HG03460 (cell line): ENCODE data around the gene MOK.
A peak's percentile ranks its signal among the peaks of the same experiment; 100 is the strongest.

Experiments
- ATAC-seq: cut with Tn5 transposase; IDR thresholded peaks from one replicate; pipeline ENCODE4 v1.9.1; 2021; ENCODE audit not compliant: unreplicated experiment

Gene MOK

GRCh38 chr14:102226356-102227125 is 78.4 kb downstream of the MOK start:
- no peak for ATAC-seq

- no peak for ATAC-seq
Measured at GRCh38 chr14:102225936-102226335, 79.0 kb downstream of the MOK start.

GRCh38 chr14:102225386-102225785 is 79.6 kb downstream of the MOK start:
- ATAC-seq = no peak

- no peak for ATAC-seq
Measured at GRCh38 chr14:102223682-102224081, 81.3 kb downstream of the MOK start.

- ATAC-seq = no peak
Measured at GRCh38 chr14:102222751-102223150, 82.2 kb downstream of the MOK start.

GRCh38 chr14:102222009-102222575 is 82.9 kb downstream of the MOK start:
- ATAC-seq = no peak

- ATAC-seq = no peak
Measured at GRCh38 chr14:102221026-102221425, 83.9 kb downstream of the MOK start.

- peak; percentile 87 for ATAC-seq
Measured at GRCh38 chr14:102220031-102220430, 84.9 kb downstream of the MOK start.

GRCh38 chr14:102219316-102219715 is 85.6 kb downstream of the MOK start:
- no peak for ATAC-seq

GRCh38 chr14:102218688-102219087 is 86.3 kb downstream of the MOK start:
- no peak for ATAC-seq

- no peak for ATAC-seq
Measured at GRCh38 chr14:102217987-102218421, 87.0 kb downstream of the MOK start.

GRCh38 chr14:102217399-102217798 is 87.6 kb downstream of the MOK start:
- ATAC-seq = no peak

GRCh38 chr14:102215576-102216250 is 89.3 kb downstream of the MOK start:
- ATAC-seq = no peak

- no peak for ATAC-seq
Measured at GRCh38 chr14:102215071-102215470, 89.9 kb downstream of the MOK start.

- no peak for ATAC-seq
Measured at GRCh38 chr14:102213984-102214658, 90.8 kb downstream of the MOK start.

GRCh38 chr14:102213470-102213869 is 91.5 kb downstream of the MOK start:
- ATAC-seq = no peak

- ATAC-seq = no peak
Measured at GRCh38 chr14:102212845-102213244, 92.1 kb downstream of the MOK start.

GRCh38 chr14:102212356-102212755 is 92.6 kb downstream of the MOK start:
- no peak for ATAC-seq

- no peak for ATAC-seq
Measured at GRCh38 chr14:102211240-102211639, 93.7 kb downstream of the MOK start.

- ATAC-seq = no peak
Measured at GRCh38 chr14:102210421-102211042, 94.4 kb downstream of the MOK start.
